ENCODE data around the gene KYAT1. TPM values are rescaled to one million over a fixed set of nuclear protein-coding genes. Genes with fewer than 3 reads are reported as not detected.
"Not testable (repeated sequence)": the region's sequence is repeated elsewhere in the genome, so short reads cannot be mapped to it uniquely, and the experiment has no call there.

KYAT1 gene
- total RNA-seq, 1 donor from 2014 or later, result 19.5 TPM

- peaks cover 1% of the 10 kb centered on the region for H3K27me3 Mint-ChIP-seq (ENCODE audit: unreplicated experiment)
- no peaks in the 10 kb centered on the region for H3K36me3 Mint-ChIP-seq (ENCODE audit: unreplicated experiment)
- no peak overlapping the region for H3K4me3 Mint-ChIP-seq (ENCODE audit: unreplicated experiment)
- no peak overlapping the region for H3K27ac Mint-ChIP-seq (ENCODE audit: unreplicated experiment)
- DNase-seq, result no peak
- TF ChIP-seq CTCF (IDR thresholded peaks at IDR 0.05; ENCODE audit: partially characterized antibody, unreplicated experiment), result no peak
- H3K9me3 Mint-ChIP-seq (ENCODE audit: unreplicated experiment), result no peaks in the 10 kb centered on the region
- peaks cover 8% of the 10 kb centered on the region for H3K4me1 Mint-ChIP-seq (ENCODE audit: low read depth, unreplicated experiment)
Observed at GRCh38 chr9:128862401-128862851, 19.3 kb downstream of the KYAT1 start.

- H3K4me3 Mint-ChIP-seq (ENCODE audit: unreplicated experiment), result no peak overlapping the region
- no peak overlapping the region for H3K27ac Mint-ChIP-seq (ENCODE audit: unreplicated experiment)
- no peaks in the 10 kb centered on the region for H3K36me3 Mint-ChIP-seq (ENCODE audit: unreplicated experiment)
- H3K9me3 Mint-ChIP-seq (ENCODE audit: unreplicated experiment), result no peaks in the 10 kb centered on the region
- no peak for TF ChIP-seq CTCF (IDR thresholded peaks at IDR 0.05; ENCODE audit: partially characterized antibody, unreplicated experiment)
- peaks cover 8% of the 10 kb centered on the region for H3K4me1 Mint-ChIP-seq (ENCODE audit: low read depth, unreplicated experiment)
- DNase-seq, result no peak
- H3K27me3 Mint-ChIP-seq (ENCODE audit: unreplicated experiment), result peaks cover 1% of the 10 kb centered on the region
Observed at GRCh38 chr9:128861501-128861900, 20.2 kb downstream of the KYAT1 start.

GRCh38 chr9:128860937-128861336 is 20.8 kb downstream of the KYAT1 start:
- no peaks in the 10 kb centered on the region for H3K36me3 Mint-ChIP-seq (ENCODE audit: unreplicated experiment)
- no peak for DNase-seq
- H3K4me1 Mint-ChIP-seq (ENCODE audit: low read depth, unreplicated experiment), result peaks cover 8% of the 10 kb centered on the region
- H3K4me3 Mint-ChIP-seq (ENCODE audit: unreplicated experiment), result no peak overlapping the region
- no peak for TF ChIP-seq CTCF (IDR thresholded peaks at IDR 0.05; ENCODE audit: partially characterized antibody, unreplicated experiment)
- H3K9me3 Mint-ChIP-seq (ENCODE audit: unreplicated experiment), result no peaks in the 10 kb centered on the region
- H3K27ac Mint-ChIP-seq (ENCODE audit: unreplicated experiment), result no peak overlapping the region
- peaks cover 1% of the 10 kb centered on the region for H3K27me3 Mint-ChIP-seq (ENCODE audit: unreplicated experiment)

GRCh38 chr9:128858476-128858875 is 23.3 kb downstream of the KYAT1 start:
- H3K36me3 Mint-ChIP-seq (ENCODE audit: unreplicated experiment); H3K4me1 Mint-ChIP-seq (ENCODE audit: low read depth, unreplicated experiment); H3K27ac Mint-ChIP-seq (ENCODE audit: unreplicated experiment); H3K4me3 Mint-ChIP-seq (ENCODE audit: unreplicated experiment); H3K9me3 Mint-ChIP-seq (ENCODE audit: unreplicated experiment); H3K27me3 Mint-ChIP-seq (ENCODE audit: unreplicated experiment); DNase-seq: not testable (repeated sequence)

- H3K27me3 Mint-ChIP-seq (ENCODE audit: unreplicated experiment); DNase-seq; H3K27ac Mint-ChIP-seq (ENCODE audit: unreplicated experiment); H3K4me3 Mint-ChIP-seq (ENCODE audit: unreplicated experiment); H3K9me3 Mint-ChIP-seq (ENCODE audit: unreplicated experiment); H3K4me1 Mint-ChIP-seq (ENCODE audit: low read depth, unreplicated experiment): not testable (repeated sequence)
- H3K36me3 Mint-ChIP-seq (ENCODE audit: unreplicated experiment), result peaks cover 15% of the 10 kb centered on the region
Observed at GRCh38 chr9:128854454-128854853, 27.3 kb downstream of the KYAT1 start.

- DNase-seq, result not testable (repeated sequence)
Observed at GRCh38 chr9:128852646-128853045, 29.1 kb downstream of the KYAT1 start.

GRCh38 chr9:128851779-128852600 is 29.8 kb downstream of the KYAT1 start:
- H3K9me3 Mint-ChIP-seq (ENCODE audit: unreplicated experiment); H3K4me3 Mint-ChIP-seq (ENCODE audit: unreplicated experiment); H3K4me1 Mint-ChIP-seq (ENCODE audit: low read depth, unreplicated experiment); H3K27me3 Mint-ChIP-seq (ENCODE audit: unreplicated experiment); DNase-seq; H3K27ac Mint-ChIP-seq (ENCODE audit: unreplicated experiment): not testable (repeated sequence)
- H3K36me3 Mint-ChIP-seq (ENCODE audit: unreplicated experiment), result peaks cover 24% of the 10 kb centered on the region

More at GRCh38 chr9:128852646-128853045, 29.1 kb downstream of the KYAT1 start:
- H3K36me3 Mint-ChIP-seq (ENCODE audit: unreplicated experiment), result peaks cover 21% of the 10 kb centered on the region
- not testable (repeated sequence) for H3K9me3 Mint-ChIP-seq (ENCODE audit: unreplicated experiment); H3K4me3 Mint-ChIP-seq (ENCODE audit: unreplicated experiment); H3K4me1 Mint-ChIP-seq (ENCODE audit: low read depth, unreplicated experiment); H3K27ac Mint-ChIP-seq (ENCODE audit: unreplicated experiment); H3K27me3 Mint-ChIP-seq (ENCODE audit: unreplicated experiment)

- H3K9me3 Mint-ChIP-seq (ENCODE audit: unreplicated experiment); H3K4me1 Mint-ChIP-seq (ENCODE audit: low read depth, unreplicated experiment); H3K4me3 Mint-ChIP-seq (ENCODE audit: unreplicated experiment); DNase-seq; H3K27ac Mint-ChIP-seq (ENCODE audit: unreplicated experiment); H3K27me3 Mint-ChIP-seq (ENCODE audit: unreplicated experiment): not testable (repeated sequence)
- H3K36me3 Mint-ChIP-seq (ENCODE audit: unreplicated experiment), result peaks cover 24% of the 10 kb centered on the region
Observed at GRCh38 chr9:128851024-128851423, 30.7 kb downstream of the KYAT1 start.

Data from glutamatergic neuron (in vitro differentiated cells).